Measurements from ENCODE around the gene SLC16A7. TPM values are rescaled to one million over a fixed set of nuclear protein-coding genes. Genes with fewer than 3 reads are reported as not detected.
"Not testable (repeated sequence)": the region's sequence is repeated elsewhere in the genome, so short reads cannot be mapped to it uniquely, and the experiment has no call there.

SLC16A7 gene
- total RNA-seq, 4 donors from 2014 or later, result 16.9 to 45.4 (median 27.1) TPM

- Histone ChIP-seq H3K27ac (replicated peaks in 1 of 4) (peak overlapping the region; percentile 97 to 99 (median 99)), H3K36me3 (no peaks in the 10 kb centered on the region), H3K27me3 (no peaks in the 10 kb centered on the region), H3K9me3 (no peaks in the 10 kb centered on the region), H3K4me1 (peaks cover 27 to 38% (median 34%) of the 10 kb centered on the region in 4 donors), H3K4me3 (peak overlapping the region; percentile 62 to 90 (median 74))
- 0% methylated on average over 4 of the region's 5 CpGs for WGBS
- DNase-seq (ENCODE audit: extremely low spot score), result no peak
- intact Hi-C loops (cut with DNase I), result loop anchor here (10.0 kb wide), 1 partner anchor 109 kb away; no protein-coding TSS in a partner anchor
- TF ChIP-seq POLR2AphosphoS5 (IDR thresholded peaks at IDR 0.05), result no peak
- TF ChIP-seq POLR2A (IDR thresholded peaks at IDR 0.05; ENCODE audit: low read depth), result no peak
- no peak for TF ChIP-seq EP300 (IDR thresholded peaks at IDR 0.05)
- TF ChIP-seq CTCF (IDR thresholded peaks at IDR 0.05), result no peak
These were observed 305 bp upstream of the SLC16A7 start for GRCh38 chr12:59595565-59595882.

GRCh38 chr12:59597385-59597781 is 1.6 kb downstream of the SLC16A7 start:
- peaks cover 27 to 39% (median 34%) of the 10 kb centered on the region in 4 donors for H3K4me1 ChIP-seq
- WGBS, result 0% methylated on average over 2 of the region's 2 CpGs
- H3K4me3 ChIP-seq, result peak overlapping the region; percentile 62 to 90 (median 74)
- peak overlapping the region; percentile 97 to 99 (median 99) for H3K27ac ChIP-seq (replicated peaks in 1 of 4)
- no peaks in the 10 kb centered on the region for H3K36me3 ChIP-seq
- H3K27me3 ChIP-seq, result no peaks in the 10 kb centered on the region
- no peak for TF ChIP-seq CTCF (IDR thresholded peaks at IDR 0.05)
- TF ChIP-seq EP300 (IDR thresholded peaks at IDR 0.05), result peak; percentile 85
- TF ChIP-seq POLR2A (IDR thresholded peaks at IDR 0.05; ENCODE audit: low read depth), result no peak
- TF ChIP-seq POLR2AphosphoS5 (IDR thresholded peaks at IDR 0.05), result peak; percentile 78 to 93
- no peaks in the 10 kb centered on the region for H3K9me3 ChIP-seq
- peak; percentile 93 for DNase-seq (ENCODE audit: extremely low spot score)
- intact Hi-C loops (cut with DNase I), result loop anchor here (10.0 kb wide), 1 partner anchor 107 kb away; no protein-coding TSS in a partner anchor

GRCh38 chr12:59600171-59600570 is 4.3 kb downstream of the SLC16A7 start:
- intact Hi-C loops (cut with DNase I), result no loop called here
- peak overlapping the region in 3 of 4 donors; percentile 26 to 99 (median 99) for H3K27ac ChIP-seq (replicated peaks in 1 of 4)
- no peak overlapping the region for H3K4me3 ChIP-seq
- TF ChIP-seq POLR2AphosphoS5 (IDR thresholded peaks at IDR 0.05) (no peak), CTCF (IDR thresholded peaks at IDR 0.05) (no peak), EP300 (IDR thresholded peaks at IDR 0.05) (no peak), POLR2A (IDR thresholded peaks at IDR 0.05; ENCODE audit: low read depth) (no peak)
- no peaks in the 10 kb centered on the region for H3K36me3 ChIP-seq
- H3K9me3 ChIP-seq, result no peaks in the 10 kb centered on the region
- peaks cover 22 to 35% (median 29%) of the 10 kb centered on the region in 4 donors for H3K4me1 ChIP-seq
- DNase-seq (ENCODE audit: extremely low spot score), result no peak
- H3K27me3 ChIP-seq, result no peaks in the 10 kb centered on the region

DNA sequence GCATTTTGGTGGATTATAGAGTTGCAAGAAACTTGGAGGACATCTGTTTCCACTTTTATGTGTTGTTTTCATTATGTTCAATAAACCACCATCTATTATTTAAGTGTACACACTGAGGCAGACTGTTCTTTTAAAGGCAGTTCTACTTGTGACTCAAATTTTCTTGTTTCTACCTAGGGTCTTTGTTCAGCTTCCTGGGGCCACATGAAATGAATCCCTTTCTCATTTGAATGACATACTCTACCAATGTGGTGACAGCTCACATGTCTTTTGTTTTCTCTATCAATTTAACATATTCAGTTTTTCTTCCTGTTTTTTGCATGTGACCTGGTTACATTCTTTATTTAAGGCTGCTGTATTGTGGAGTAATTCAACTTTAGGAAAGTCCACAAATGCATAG is 7.9 kb downstream of the SLC16A7 start:
- no peaks in the 10 kb centered on the region for H3K27me3 ChIP-seq
- intact Hi-C loops (cut with DNase I), result no loop called here
- H3K27ac ChIP-seq (replicated peaks in 1 of 4), result no peak overlapping the region
- TF ChIP-seq EP300 (IDR thresholded peaks at IDR 0.05), result no peak
- no peak overlapping the region for H3K4me3 ChIP-seq
- no peaks in the 10 kb centered on the region for H3K36me3 ChIP-seq
- no peak for DNase-seq (ENCODE audit: extremely low spot score)
- no peaks in the 10 kb centered on the region for H3K9me3 ChIP-seq
- H3K4me1 ChIP-seq, result peaks cover 8 to 18% (median 12%) of the 10 kb centered on the region in 4 donors

- intact Hi-C loops (cut with DNase I); H3K27me3 ChIP-seq; H3K27ac ChIP-seq (replicated peaks in 1 of 4); H3K4me1 ChIP-seq; H3K4me3 ChIP-seq; DNase-seq (ENCODE audit: extremely low spot score): not testable (repeated sequence)
- H3K36me3 ChIP-seq, result peaks cover 0 to 17% (median 8%) of the 10 kb centered on the region in 4 donors
- WGBS, result 95% methylated on average over 4 of the region's 4 CpGs
- peaks cover 0 to 18% (median 11%) of the 10 kb centered on the region in 4 donors for H3K9me3 ChIP-seq
These were observed 17.1 kb downstream of the SLC16A7 start for GRCh38 chr12:59612823-59613434.
